ENCODE measurements around the gene ANKRD9. TPM values are rescaled to one million over a fixed set of nuclear protein-coding genes. Genes with fewer than 3 reads are reported as not detected.
A peak's percentile ranks its signal among the peaks of the same experiment; 100 is the strongest.

Gene ANKRD9
- total RNA-seq, 1 experiment from 2014 or later: 8.4 TPM

DNA sequence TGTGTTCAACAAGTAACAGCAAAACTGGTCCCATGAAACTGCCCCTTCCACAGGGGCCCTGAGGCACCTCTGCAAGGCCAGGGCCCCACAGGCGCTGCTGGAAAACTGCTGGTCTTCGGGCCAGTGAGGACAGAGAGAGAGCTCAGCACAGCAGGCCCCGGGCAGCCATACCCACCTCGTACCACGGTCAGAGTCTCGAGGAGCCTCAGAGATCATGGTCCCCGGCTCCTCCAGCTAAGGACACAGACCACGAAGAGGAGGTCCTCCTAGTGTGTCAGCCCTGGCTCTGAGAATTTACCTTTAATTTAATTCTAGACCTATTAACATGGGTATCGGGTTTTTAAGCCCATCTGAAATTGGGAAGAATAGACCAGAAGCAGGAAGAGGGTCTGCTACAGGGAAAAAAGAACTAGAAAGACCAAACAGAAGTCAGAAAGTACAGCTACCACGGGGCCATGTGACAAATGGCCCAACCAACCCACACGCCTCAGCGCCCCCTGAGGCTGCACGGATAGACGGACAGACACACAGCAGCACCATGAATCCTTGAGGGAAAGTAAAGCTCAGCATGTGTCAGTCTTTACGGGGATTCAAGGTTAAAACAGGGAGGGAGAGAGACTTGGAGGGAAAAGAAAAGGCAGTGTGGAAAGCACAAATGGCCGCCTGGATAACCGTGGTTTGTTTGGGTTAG is 22.9 kb downstream of the ANKRD9 start:
- Mint-ChIP-seq H3K36me3 (ENCODE audit: insufficient read depth, unreplicated experiment) (peaks cover 7% of the 10 kb centered on the region), H3K27ac (ENCODE audit: low read depth, unreplicated experiment) (no peak overlapping the region), H3K27me3 (ENCODE audit: insufficient read depth, unreplicated experiment) (no peaks in the 10 kb centered on the region), H3K9me3 (ENCODE audit: unreplicated experiment) (no peaks in the 10 kb centered on the region), H3K4me1 (ENCODE audit: insufficient read depth, unreplicated experiment) (peaks cover 15% of the 10 kb centered on the region), H3K4me3 (ENCODE audit: unreplicated experiment) (no peak overlapping the region)
- TF ChIP-seq, protein P1, sequence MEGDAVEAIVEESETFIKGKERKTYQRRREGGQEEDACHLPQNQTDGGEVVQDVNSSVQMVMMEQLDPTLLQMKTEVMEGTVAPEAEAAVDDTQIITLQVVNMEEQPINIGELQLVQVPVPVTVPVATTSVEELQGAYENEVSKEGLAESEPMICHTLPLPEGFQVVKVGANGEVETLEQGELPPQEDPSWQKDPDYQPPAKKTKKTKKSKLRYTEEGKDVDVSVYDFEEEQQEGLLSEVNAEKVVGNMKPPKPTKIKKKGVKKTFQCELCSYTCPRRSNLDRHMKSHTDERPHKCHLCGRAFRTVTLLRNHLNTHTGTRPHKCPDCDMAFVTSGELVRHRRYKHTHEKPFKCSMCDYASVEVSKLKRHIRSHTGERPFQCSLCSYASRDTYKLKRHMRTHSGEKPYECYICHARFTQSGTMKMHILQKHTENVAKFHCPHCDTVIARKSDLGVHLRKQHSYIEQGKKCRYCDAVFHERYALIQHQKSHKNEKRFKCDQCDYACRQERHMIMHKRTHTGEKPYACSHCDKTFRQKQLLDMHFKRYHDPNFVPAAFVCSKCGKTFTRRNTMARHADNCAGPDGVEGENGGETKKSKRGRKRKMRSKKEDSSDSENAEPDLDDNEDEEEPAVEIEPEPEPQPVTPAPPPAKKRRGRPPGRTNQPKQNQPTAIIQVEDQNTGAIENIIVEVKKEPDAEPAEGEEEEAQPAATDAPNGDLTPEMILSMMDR (IDR thresholded peaks at IDR 0.05; ENCODE audit: unreplicated experiment): no peak
- intact Hi-C loops (cut with micrococcal nuclease): no loop called here
- POLR2A ChIA-PET: no interaction called here
- CTCF ChIA-PET: no interaction called here
- no TSS peak for BruUV-seq (replicated peaks)
- DNase-seq (ENCODE audit: unreplicated experiment): no peak

DNA sequence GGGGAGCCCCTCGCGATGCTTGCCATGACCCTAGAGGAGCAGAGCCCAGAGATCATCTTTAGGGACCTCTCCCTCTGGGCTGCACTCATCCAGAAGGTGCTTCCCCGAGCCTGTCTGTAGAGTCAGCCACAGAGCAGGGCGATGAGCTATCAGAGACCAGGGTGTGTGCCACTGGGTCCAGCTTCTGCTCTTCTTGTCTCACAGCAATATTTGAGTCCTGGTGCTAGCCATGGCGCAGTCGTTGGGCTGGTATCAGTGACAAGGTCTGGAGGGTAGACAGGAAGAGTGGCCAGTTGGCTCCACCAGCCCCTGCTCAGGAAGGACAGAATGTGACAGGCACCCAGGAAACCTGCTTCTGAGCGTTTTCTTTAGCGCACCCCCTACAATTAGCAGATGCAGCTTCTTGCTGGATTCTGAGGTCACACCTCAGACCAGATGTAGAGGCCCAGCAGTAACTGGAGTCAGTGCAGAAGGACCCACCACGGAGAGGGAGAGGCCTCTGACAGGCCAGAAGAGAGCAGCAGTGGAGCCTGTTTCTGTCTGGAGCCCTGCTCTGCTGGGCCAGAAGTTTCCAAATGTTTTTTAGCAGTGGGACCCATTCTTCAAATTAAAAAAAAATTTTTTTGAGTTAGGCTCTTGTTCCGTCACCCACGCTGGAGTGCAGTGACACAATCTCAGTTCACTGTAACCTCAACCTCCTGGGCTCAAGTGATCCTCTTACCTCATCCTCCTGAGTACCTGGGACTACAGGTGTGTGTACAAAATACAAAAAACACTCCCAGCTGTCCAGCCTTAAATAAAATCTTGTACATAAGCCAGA is 23.7 kb downstream of the ANKRD9 start:
- CTCF ChIA-PET: interaction anchor here (0.6 to 0.7 kb wide), 3 partner anchors 13 to 94 kb away, joined by 3 read pairs; no protein-coding TSS in a partner anchor
- peaks cover 7% of the 10 kb centered on the region for H3K36me3 Mint-ChIP-seq (ENCODE audit: insufficient read depth, unreplicated experiment)
- POLR2A ChIA-PET: interaction anchor here (0.6 kb wide), 1 partner anchor 94 kb away, joined by 3 read pairs; no protein-coding TSS in a partner anchor

DNA sequence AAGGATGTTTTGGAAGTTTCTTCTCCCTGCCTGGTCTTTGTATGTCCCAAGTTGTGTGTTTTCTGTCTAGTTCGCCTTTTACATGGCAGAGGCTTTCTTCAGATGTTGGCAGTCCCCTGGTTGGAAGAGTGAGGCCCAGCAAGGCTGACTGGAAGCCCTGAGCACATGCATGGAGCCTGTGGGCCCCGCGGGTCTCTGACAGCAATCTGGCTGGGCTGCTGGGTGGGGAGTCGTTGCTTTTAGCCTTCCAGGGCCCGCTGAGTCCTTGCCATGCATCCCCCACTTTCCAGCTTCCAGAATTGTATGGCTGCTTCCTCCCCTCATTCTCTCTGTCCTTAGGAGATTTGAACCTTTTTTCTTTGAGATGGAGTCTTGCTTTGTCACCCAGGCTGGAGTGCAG is 25.3 kb downstream of the ANKRD9 start:
- H3K4me3 Mint-ChIP-seq (ENCODE audit: unreplicated experiment): no peak overlapping the region
- POLR2A ChIA-PET: no interaction called here
- no peak overlapping the region for H3K27ac Mint-ChIP-seq (ENCODE audit: low read depth, unreplicated experiment)
- intact Hi-C loops (cut with micrococcal nuclease): no loop called here
- BruUV-seq (replicated peaks): no TSS peak
- H3K27me3 Mint-ChIP-seq (ENCODE audit: insufficient read depth, unreplicated experiment): no peaks in the 10 kb centered on the region
- CTCF ChIA-PET: no interaction called here
- peaks cover 7% of the 10 kb centered on the region for H3K36me3 Mint-ChIP-seq (ENCODE audit: insufficient read depth, unreplicated experiment)
- no peak for DNase-seq (ENCODE audit: unreplicated experiment)
- TF ChIP-seq, protein P1 (IDR thresholded peaks at IDR 0.05; ENCODE audit: unreplicated experiment): no peak
- no peaks in the 10 kb centered on the region for H3K9me3 Mint-ChIP-seq (ENCODE audit: unreplicated experiment)
- peaks cover 16% of the 10 kb centered on the region for H3K4me1 Mint-ChIP-seq (ENCODE audit: insufficient read depth, unreplicated experiment)

More for the DNA sequence above, 23.7 kb downstream of the ANKRD9 start:
- Mint-ChIP-seq H3K27ac (ENCODE audit: low read depth, unreplicated experiment) (no peak overlapping the region), H3K4me1 (ENCODE audit: insufficient read depth, unreplicated experiment) (peaks cover 10% of the 10 kb centered on the region), H3K9me3 (ENCODE audit: unreplicated experiment) (no peaks in the 10 kb centered on the region), H3K27me3 (ENCODE audit: insufficient read depth, unreplicated experiment) (no peaks in the 10 kb centered on the region), H3K4me3 (ENCODE audit: unreplicated experiment) (no peak overlapping the region)
- DNase-seq (ENCODE audit: unreplicated experiment): no peak
- intact Hi-C loops (cut with micrococcal nuclease): no loop called here
- TF ChIP-seq, protein P1 (IDR thresholded peaks at IDR 0.05; ENCODE audit: unreplicated experiment): no peak
- BruUV-seq (replicated peaks): no TSS peak

DNA sequence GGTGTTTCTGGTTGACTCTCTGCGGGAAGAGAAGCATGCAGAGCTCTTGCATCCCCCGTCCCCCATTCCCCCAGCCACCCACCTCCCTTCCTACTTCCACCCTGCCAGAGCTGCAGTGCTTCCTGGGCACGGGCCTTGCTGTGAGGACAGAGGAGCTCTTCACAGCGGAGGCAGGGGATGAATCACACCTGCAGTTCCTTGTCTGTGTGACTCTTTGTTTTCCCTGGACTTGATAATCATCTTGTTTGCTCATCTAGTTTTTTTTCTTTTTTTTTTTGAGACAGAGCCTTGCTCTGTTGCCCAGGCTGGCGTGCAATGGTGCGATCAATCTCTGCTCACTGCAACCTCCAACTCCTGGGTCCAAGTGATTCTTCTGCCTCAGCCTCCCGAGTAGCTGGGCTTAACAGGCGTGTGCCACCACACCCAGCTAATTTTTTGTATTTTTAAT is 27.8 kb downstream of the ANKRD9 start:
- peak overlapping the region; percentile 59 for H3K27ac Mint-ChIP-seq (ENCODE audit: low read depth, unreplicated experiment)
- peaks cover 2% of the 10 kb centered on the region for H3K36me3 Mint-ChIP-seq (ENCODE audit: insufficient read depth, unreplicated experiment)
- no peaks in the 10 kb centered on the region for H3K27me3 Mint-ChIP-seq (ENCODE audit: insufficient read depth, unreplicated experiment)
- no peaks in the 10 kb centered on the region for H3K9me3 Mint-ChIP-seq (ENCODE audit: unreplicated experiment)
- CTCF ChIA-PET: interaction anchor here (0.5 to 1.4 kb wide), 3 partner anchors 34 to 340 kb away, joined by 3 to 5 read pairs (median 3); no protein-coding TSS in a partner anchor
- POLR2A ChIA-PET: interaction anchor here (0.7 to 1.2 kb wide), 5 partner anchors 12 to 213 kb away, joined by 3 to 5 read pairs (median 3); no protein-coding TSS in a partner anchor
- BruUV-seq (replicated peaks): no TSS peak
- H3K4me3 Mint-ChIP-seq (ENCODE audit: unreplicated experiment): no peak overlapping the region
- peaks cover 19% of the 10 kb centered on the region for H3K4me1 Mint-ChIP-seq (ENCODE audit: insufficient read depth, unreplicated experiment)
- DNase-seq (ENCODE audit: unreplicated experiment): peak; percentile 55
- intact Hi-C loops (cut with micrococcal nuclease): no loop called here
- TF ChIP-seq, protein P1 (IDR thresholded peaks at IDR 0.05; ENCODE audit: unreplicated experiment): no peak

All from MCF 10A (cell line).